Fibroblast of lung (primary cell): ENCODE results near the gene OR4C16.

ENCODE experiments used
- EZH2 ChIP-seq: IDR thresholded peaks from 2 replicates; pipeline ENCODE4 v1.5.1; 2012; ENCODE audit warnings: low read length, control low read depth, mild to moderate bottlenecking; ENCODE audit errors: missing control alignments
- TF ChIP-seq, protein P1 (sequence below), 2 donors: IDR thresholded peaks in 1 of 2; conservative IDR thresholded peaks in 1 of 2; 1 replicate in 1 of 2; 2 replicates in 1 of 2; pipeline ENCODE4 v1.5.1; 2011 to 2012; ENCODE audit warnings: low read length in 2 of 2, control low read depth in 1 of 2, inconsistent platforms in 1 of 2, low read depth in 1 of 2, mild to moderate bottlenecking in 1 of 2

DNA sequence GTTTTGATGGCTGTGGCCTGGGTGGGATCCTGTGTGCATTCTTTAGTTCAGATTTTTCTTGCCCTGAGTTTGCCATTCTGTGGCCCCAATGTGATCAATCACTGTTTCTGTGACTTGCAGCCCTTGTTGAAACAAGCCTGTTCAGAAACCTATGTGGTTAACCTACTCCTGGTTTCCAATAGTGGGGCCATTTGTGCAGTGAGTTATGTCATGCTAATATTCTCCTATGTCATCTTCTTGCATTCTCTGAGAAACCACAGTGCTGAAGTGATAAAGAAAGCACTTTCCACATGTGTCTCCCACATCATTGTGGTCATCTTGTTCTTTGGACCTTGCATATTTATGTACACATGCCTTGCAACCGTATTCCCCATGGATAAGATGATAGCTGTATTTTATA, 620 bp downstream of the OR4C16 start:
- TF ChIP-seq, protein P1, sequence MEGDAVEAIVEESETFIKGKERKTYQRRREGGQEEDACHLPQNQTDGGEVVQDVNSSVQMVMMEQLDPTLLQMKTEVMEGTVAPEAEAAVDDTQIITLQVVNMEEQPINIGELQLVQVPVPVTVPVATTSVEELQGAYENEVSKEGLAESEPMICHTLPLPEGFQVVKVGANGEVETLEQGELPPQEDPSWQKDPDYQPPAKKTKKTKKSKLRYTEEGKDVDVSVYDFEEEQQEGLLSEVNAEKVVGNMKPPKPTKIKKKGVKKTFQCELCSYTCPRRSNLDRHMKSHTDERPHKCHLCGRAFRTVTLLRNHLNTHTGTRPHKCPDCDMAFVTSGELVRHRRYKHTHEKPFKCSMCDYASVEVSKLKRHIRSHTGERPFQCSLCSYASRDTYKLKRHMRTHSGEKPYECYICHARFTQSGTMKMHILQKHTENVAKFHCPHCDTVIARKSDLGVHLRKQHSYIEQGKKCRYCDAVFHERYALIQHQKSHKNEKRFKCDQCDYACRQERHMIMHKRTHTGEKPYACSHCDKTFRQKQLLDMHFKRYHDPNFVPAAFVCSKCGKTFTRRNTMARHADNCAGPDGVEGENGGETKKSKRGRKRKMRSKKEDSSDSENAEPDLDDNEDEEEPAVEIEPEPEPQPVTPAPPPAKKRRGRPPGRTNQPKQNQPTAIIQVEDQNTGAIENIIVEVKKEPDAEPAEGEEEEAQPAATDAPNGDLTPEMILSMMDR (conservative IDR thresholded peaks at IDR 0.05 in 1 of 2, IDR thresholded peaks at IDR 0.05 in 1 of 2; ENCODE audit: low read depth in 1 of 2, low read length in 2 of 2) = no peak
- no peak for TF ChIP-seq EZH2
